Hepatocyte (in vitro differentiated cells): ENCODE measurements around the gene PIGA. TPM values are rescaled to one million over a fixed set of nuclear protein-coding genes. Genes with fewer than 3 reads are reported as not detected.

Source experiments
- DNase-seq: peaks from one replicate; pipeline ENCODE4 v3.0.0-alpha.2; 2016; ENCODE audit warnings: low spot score
- H2AFZ ChIP-seq: fragments of 200-600 bp; sonication (generic); 2 replicates; pipeline ENCODE4 v1.6.0; 2016; ENCODE audit warnings: antibody characterized with exemption, mild to moderate bottlenecking
- H3K27ac ChIP-seq: fragments of 200-600 bp; sonication (generic); 2 replicates; pipeline ENCODE4 v1.5.1; 2016; ENCODE audit warnings: mild to moderate bottlenecking
- H3K27me3 ChIP-seq: fragments of 200-600 bp; sonication (generic); 2 replicates; pipeline ENCODE4 v1.6.1; 2016
- H3K36me3 ChIP-seq: fragments of 200-600 bp; sonication (generic); replicated peaks from 2 replicates; pipeline ENCODE4 v1.5.1; 2016; ENCODE audit warnings: low read depth; ENCODE audit not compliant: insufficient read depth
- H3K4me1 ChIP-seq: fragments of 200-600 bp; sonication (generic); 2 replicates; pipeline ENCODE4 v1.5.1; 2016; ENCODE audit warnings: mild to moderate bottlenecking, moderate library complexity; ENCODE audit not compliant: insufficient read depth
- H3K4me2 ChIP-seq: fragments of 200-600 bp; sonication (generic); 2 replicates; pipeline ENCODE4 v1.6.0; 2016
- H3K4me3 ChIP-seq: fragments of 200-600 bp; sonication (generic); 2 replicates; pipeline ENCODE4 v1.5.1; 2016; ENCODE audit warnings: mild to moderate bottlenecking
- H3K79me2 ChIP-seq: fragments of 200-600 bp; sonication (generic); 2 replicates; pipeline ENCODE4 v1.6.0; 2017; ENCODE audit warnings: mild to moderate bottlenecking
- H3K9me2 ChIP-seq: fragments of 200-600 bp; sonication (generic); replicated peaks from 2 replicates; pipeline ENCODE4 v1.6.0; 2017; ENCODE audit warnings: mild to moderate bottlenecking; ENCODE audit not compliant: insufficient read depth
- H3K9me3 ChIP-seq: fragments of 200-600 bp; sonication (generic); 2 replicates; pipeline ENCODE4 v1.5.1; 2016; ENCODE audit warnings: low read depth, mild to moderate bottlenecking
- H4K20me1 ChIP-seq: fragments of 200-600 bp; sonication (generic); 2 replicates; pipeline ENCODE4 v1.6.0; 2016; ENCODE audit warnings: mild to moderate bottlenecking; ENCODE audit not compliant: insufficient read depth, poor library complexity, severe bottlenecking
- CTCF ChIP-seq: fragments of 200-600 bp; sonication (generic); IDR thresholded peaks from 2 replicates; pipeline ENCODE4 v1.5.1; 2016; ENCODE audit warnings: antibody characterized with exemption, mild to moderate bottlenecking; ENCODE audit not compliant: poor library complexity
- EZH2 ChIP-seq: fragments of 200-600 bp; sonication (generic); IDR thresholded peaks from 2 replicates; pipeline ENCODE4 v1.6.1; 2016; ENCODE audit warnings: antibody characterized with exemption, mild to moderate bottlenecking, borderline replicate concordance
- EZH2phosphoT487 ChIP-seq: fragments of 200-600 bp; sonication (generic); IDR thresholded peaks from one replicate; pipeline ENCODE4 v1.6.1; 2018; ENCODE audit warnings: antibody characterized with exemption, mild to moderate bottlenecking, low read depth, moderate library complexity; ENCODE audit not compliant: unreplicated experiment, severe bottlenecking
- WGBS: methylation state at CpG from one replicate; pipeline ENCODE4 v1.1.6; 2016; ENCODE audit warnings: low lambda C conversion rate; ENCODE audit errors: missing lambda C conversion rate; 5-methylcytosine and 5-hydroxymethylcytosine counted together
- polyA plus RNA-seq: library from polyadenylated mRNA; unstranded; fragments of >200 nt; fragmentation: Nextera tagmentation; extraction: Ambion mirVana; gene quantifications from 2 replicates; pipeline ENCODE4 v1.2.1, GENCODE V29; 2016
- total RNA-seq: library from RNA; depleted of rRNA; stranded (reverse); fragments of >200 nt; gene quantifications from 2 replicates; pipeline ENCODE4 v1.2.3, GENCODE V29; 2014

PIGA gene
- total and polyA plus RNA-seq, 2 experiments from 2014 or later, result 6.9 to 23.0 TPM

GRCh38 chrX:15376956-15377355 is 41.6 kb upstream of the PIGA start:
- no peaks in the 10 kb centered on the region for H3K9me2 ChIP-seq
- 90% methylated on average over 1 of the region's 1 CpG for WGBS
- H3K27ac ChIP-seq, result no peak overlapping the region

GRCh38 chrX:15373976-15374375 is 38.7 kb upstream of the PIGA start:
- H3K36me3 ChIP-seq, result no peaks in the 10 kb centered on the region
- WGBS, result 60% methylated on average over 3 of the region's 3 CpGs

More at GRCh38 chrX:15376956-15377355, 41.6 kb upstream of the PIGA start:
- Histone ChIP-seq H3K9me3 (no peaks in the 10 kb centered on the region), H3K36me3 (no peaks in the 10 kb centered on the region), H3K79me2 (no peaks in the 10 kb centered on the region), H3K4me1 (no peaks in the 10 kb centered on the region), H3K4me3 (no peak overlapping the region), H3K4me2 (no peak overlapping the region), H4K20me1 (no peaks in the 10 kb centered on the region), H3K27me3 (no peaks in the 10 kb centered on the region), H2AFZ (no peak overlapping the region)
- DNase-seq, result no peak
- TF ChIP-seq EZH2 (no peak), EZH2phosphoT487 (no peak), CTCF (no peak)

GRCh38 chrX:15366506-15367352 is 31.4 kb upstream of the PIGA start:
- Histone ChIP-seq H3K4me1 (peaks cover 7% of the 10 kb centered on the region), H3K36me3 (no peaks in the 10 kb centered on the region), H3K27me3 (peaks cover 4% of the 10 kb centered on the region), H3K9me2 (no peaks in the 10 kb centered on the region), H4K20me1 (no peaks in the 10 kb centered on the region), H3K9me3 (no peaks in the 10 kb centered on the region), H3K4me2 (no peak overlapping the region), H2AFZ (no peak overlapping the region), H3K79me2 (no peaks in the 10 kb centered on the region), H3K4me3 (no peak overlapping the region), H3K27ac (no peak overlapping the region)
- TF ChIP-seq EZH2phosphoT487 (no peak), CTCF (no peak), EZH2 (no peak)
- WGBS, result 73% methylated on average over 9 of the region's 9 CpGs
- DNase-seq, result no peak

More at GRCh38 chrX:15373976-15374375, 38.7 kb upstream of the PIGA start:
- Histone ChIP-seq H3K9me2 (no peaks in the 10 kb centered on the region), H3K4me2 (no peak overlapping the region), H3K4me1 (no peaks in the 10 kb centered on the region), H2AFZ (no peak overlapping the region), H3K79me2 (no peaks in the 10 kb centered on the region), H3K9me3 (no peaks in the 10 kb centered on the region), H3K4me3 (no peak overlapping the region), H3K27ac (no peak overlapping the region), H3K27me3 (no peaks in the 10 kb centered on the region), H4K20me1 (no peaks in the 10 kb centered on the region)
- DNase-seq, result no peak
- no peak for TF ChIP-seq EZH2phosphoT487
- TF ChIP-seq CTCF, result no peak
- TF ChIP-seq EZH2, result no peak
